Caco-2 (cell line): Measurements from ENCODE around the gene EMSY. TPM values are rescaled to one million over a fixed set of nuclear protein-coding genes. Genes with fewer than 3 reads are reported as not detected.
A peak's percentile ranks its signal among the peaks of the same experiment; 100 is the strongest.

Experiments used
- BruUV-seq: library from RNA; stranded (reverse); fragments of 400-500 nt; replicated peaks from 2 replicates; lab custom pipeline; 2021; lab: Mats Ljungman, UMichigan
- CTCF ChIA-PET: fragments of 300-600 bp; sonication (Branson Sonifier 250); formaldehyde crosslinking; loops from one replicate; lab custom pipeline; 2022; ENCODE audit warnings: antibody characterized with exemption; lab: Charles Lee
- POLR2A ChIA-PET: fragments of 300-600 bp; sonication (Branson Sonifier 250); formaldehyde crosslinking; loops from one replicate; lab custom pipeline; 2022; ENCODE audit warnings: antibody characterized with exemption; lab: Charles Lee
- DNase-seq, 2 experiments: peaks; one replicate each; pipeline versions ENCODE4 v3.0.0 to v3.0.0-alpha.2; 2020 to 2022
- H3K27me3 ChIP-seq: replicated peaks from 2 replicates; pipeline ENCODE4 v1.6.0; 2011; ENCODE audit warnings: low read length; ENCODE audit not compliant: control insufficient read depth, insufficient read depth
- H3K36me3 ChIP-seq: 2 replicates; pipeline ENCODE4 v1.5.1; 2011; ENCODE audit warnings: low read length; ENCODE audit not compliant: control insufficient read depth, insufficient read depth
- H3K4me1 ChIP-seq: fragments of 250-450 bp; sonication (Bioruptor Pico); 2 replicates; pipeline ENCODE4 v1.5.1; 2020; ENCODE audit warnings: mild to moderate bottlenecking
- H3K4me3 ChIP-seq: 2 replicates; pipeline ENCODE4 v1.5.1; 2011; ENCODE audit warnings: low read depth, mild to moderate bottlenecking, control low read depth, low read length
- H3K9me3 ChIP-seq: fragments of 250-450 bp; sonication (Bioruptor Pico); 2 replicates; pipeline ENCODE4 v1.5.1; 2020; ENCODE audit warnings: mild to moderate bottlenecking, moderate library complexity
- H3K27ac Mint-ChIP-seq: one replicate; pipeline ENCODE4 v1.8.0; 2022; ENCODE audit warnings: mixed read lengths; ENCODE audit not compliant: unreplicated experiment
- H3K27me3 Mint-ChIP-seq: one replicate; pipeline ENCODE4 v1.8.0; 2022; ENCODE audit warnings: mixed read lengths; ENCODE audit not compliant: insufficient read depth, unreplicated experiment
- H3K36me3 Mint-ChIP-seq: one replicate; pipeline ENCODE4 v1.8.0; 2022; ENCODE audit warnings: mild to moderate bottlenecking, mixed read lengths; ENCODE audit not compliant: insufficient read depth, unreplicated experiment
- H3K4me1 Mint-ChIP-seq: one replicate; pipeline ENCODE4 v1.8.0; 2022; ENCODE audit warnings: low read depth, mixed read lengths; ENCODE audit not compliant: unreplicated experiment
- H3K4me3 Mint-ChIP-seq: one replicate; pipeline ENCODE4 v1.8.0; 2022; ENCODE audit warnings: mild to moderate bottlenecking, moderate library complexity, mixed read lengths; ENCODE audit not compliant: unreplicated experiment
- H3K9me3 Mint-ChIP-seq: one replicate; pipeline ENCODE4 v1.8.0; 2022; ENCODE audit warnings: mixed read lengths; ENCODE audit not compliant: unreplicated experiment
- intact Hi-C: fragments of 100-400 bp; cut with micrococcal nuclease; formaldehyde crosslinking; loops from one replicate; pipeline ENCODE4 v1.10.0; 2022; ENCODE audit not compliant: unreplicated experiment
- total RNA-seq: library from RNA; stranded (reverse); gene quantifications from 2 replicates; pipeline ENCODE4 v1.2.3, GENCODE V29; 2022
- TF ChIP-seq, protein P1 (sequence below), 2 experiments: fragments of 200-600 bp in 1 of 2; IDR thresholded peaks; 1 replicate in 1 of 2; 2 replicates in 1 of 2; pipeline versions ENCODE4 v1.5.1 to v1.8.0; 2011 to 2022; ENCODE audit warnings: antibody characterized with exemption in 1 of 2, control low read depth in 1 of 2, inconsistent platforms in 1 of 2, low read depth in 1 of 2, low read length in 1 of 2, mild to moderate bottlenecking in 1 of 2, moderate library complexity in 1 of 2; ENCODE audit not compliant: insufficient read depth in 1 of 2, severe bottlenecking in 1 of 2, unreplicated experiment in 1 of 2

Gene EMSY
- total RNA-seq, 1 experiment from 2014 or later, result 43.6 TPM

- intact Hi-C loops, result no loop called here
- no peaks in the 10 kb centered on the region for H3K36me3 ChIP-seq
- BruUV-seq, result no TSS peak
- H3K27me3 ChIP-seq, result no peaks in the 10 kb centered on the region
- H3K9me3 ChIP-seq, result no peaks in the 10 kb centered on the region
- peaks cover 6% of the 10 kb centered on the region for H3K4me1 Mint-ChIP-seq
- no peaks in the 10 kb centered on the region for H3K4me1 ChIP-seq
- TF ChIP-seq, protein P1, sequence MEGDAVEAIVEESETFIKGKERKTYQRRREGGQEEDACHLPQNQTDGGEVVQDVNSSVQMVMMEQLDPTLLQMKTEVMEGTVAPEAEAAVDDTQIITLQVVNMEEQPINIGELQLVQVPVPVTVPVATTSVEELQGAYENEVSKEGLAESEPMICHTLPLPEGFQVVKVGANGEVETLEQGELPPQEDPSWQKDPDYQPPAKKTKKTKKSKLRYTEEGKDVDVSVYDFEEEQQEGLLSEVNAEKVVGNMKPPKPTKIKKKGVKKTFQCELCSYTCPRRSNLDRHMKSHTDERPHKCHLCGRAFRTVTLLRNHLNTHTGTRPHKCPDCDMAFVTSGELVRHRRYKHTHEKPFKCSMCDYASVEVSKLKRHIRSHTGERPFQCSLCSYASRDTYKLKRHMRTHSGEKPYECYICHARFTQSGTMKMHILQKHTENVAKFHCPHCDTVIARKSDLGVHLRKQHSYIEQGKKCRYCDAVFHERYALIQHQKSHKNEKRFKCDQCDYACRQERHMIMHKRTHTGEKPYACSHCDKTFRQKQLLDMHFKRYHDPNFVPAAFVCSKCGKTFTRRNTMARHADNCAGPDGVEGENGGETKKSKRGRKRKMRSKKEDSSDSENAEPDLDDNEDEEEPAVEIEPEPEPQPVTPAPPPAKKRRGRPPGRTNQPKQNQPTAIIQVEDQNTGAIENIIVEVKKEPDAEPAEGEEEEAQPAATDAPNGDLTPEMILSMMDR (IDR thresholded peaks at IDR 0.05; ENCODE audit: insufficient read depth in 1 of 2, low read depth in 1 of 2, low read length in 1 of 2, severe bottlenecking in 1 of 2, unreplicated experiment in 1 of 2), result no peak
- no peaks in the 10 kb centered on the region for H3K27me3 Mint-ChIP-seq
- H3K9me3 Mint-ChIP-seq, result no peaks in the 10 kb centered on the region
- no peak overlapping the region for H3K27ac Mint-ChIP-seq
- DNase-seq, result no peak
- no peak overlapping the region for H3K4me3 ChIP-seq
- POLR2A ChIA-PET, result no interaction called here
- H3K4me3 Mint-ChIP-seq, result no peak overlapping the region
- no peaks in the 10 kb centered on the region for H3K36me3 Mint-ChIP-seq
- CTCF ChIA-PET, result no interaction called here
These were observed 18.2 kb upstream of the EMSY start for GRCh38 chr11:76426660-76427059.

- Histone ChIP-seq H3K27me3 (no peaks in the 10 kb centered on the region), H3K4me3 (no peak overlapping the region), H3K9me3 (no peaks in the 10 kb centered on the region), H3K4me1 (no peaks in the 10 kb centered on the region), H3K36me3 (no peaks in the 10 kb centered on the region)
- Mint-ChIP-seq H3K9me3 (no peaks in the 10 kb centered on the region), H3K27me3 (no peaks in the 10 kb centered on the region), H3K4me1 (no peaks in the 10 kb centered on the region), H3K4me3 (no peak overlapping the region), H3K27ac (no peak overlapping the region), H3K36me3 (no peaks in the 10 kb centered on the region)
- CTCF ChIA-PET, result no interaction called here
- no peak for DNase-seq
- POLR2A ChIA-PET, result interaction anchor here (0.6 kb wide), 1 partner anchor 96 kb away, joined by 3 read pairs; no protein-coding TSS in a partner anchor
- intact Hi-C loops, result no loop called here
- BruUV-seq, result no TSS peak
- TF ChIP-seq, protein P1 (IDR thresholded peaks at IDR 0.05; ENCODE audit: insufficient read depth in 1 of 2, low read depth in 1 of 2, low read length in 1 of 2, severe bottlenecking in 1 of 2, unreplicated experiment in 1 of 2), result no peak
These were observed 8.8 kb upstream of the EMSY start for GRCh38 chr11:76436020-76436419.

DNA sequence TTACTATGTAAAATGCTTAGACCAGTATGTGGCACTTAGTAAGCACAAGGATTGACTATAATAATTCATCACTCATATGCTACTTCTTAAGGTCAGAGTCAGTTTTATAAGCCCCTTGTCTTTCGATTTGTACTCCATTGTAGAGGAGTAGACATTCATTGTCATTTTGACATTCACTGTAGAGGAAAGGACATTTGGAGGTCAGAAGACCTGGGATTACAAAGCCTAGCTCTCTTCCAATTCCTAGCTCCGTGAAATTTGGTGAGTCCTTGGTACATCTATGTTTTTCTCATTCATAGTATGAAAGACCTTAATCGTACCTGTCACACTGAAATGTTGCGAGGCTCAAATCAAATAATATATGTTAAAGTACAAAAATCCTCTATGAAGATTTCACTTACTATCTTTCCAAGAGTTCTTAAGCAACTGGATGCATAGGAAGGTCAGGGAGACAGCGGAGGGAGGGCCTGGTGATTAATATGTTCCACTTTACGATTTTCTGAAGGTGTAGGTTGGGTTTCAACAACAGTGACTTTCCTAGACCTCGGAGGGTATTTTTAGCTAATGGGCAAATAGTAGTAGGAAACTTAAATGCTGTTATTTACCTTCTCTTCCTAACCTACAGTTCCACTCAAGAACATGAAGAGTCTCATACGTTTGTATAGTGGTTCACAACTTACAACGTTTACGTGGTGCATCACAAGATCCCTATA is 1.4 kb upstream of the EMSY start:
- peaks cover 38% of the 10 kb centered on the region for H3K36me3 Mint-ChIP-seq
- H3K4me3 Mint-ChIP-seq, result peak overlapping the region; percentile 98
- Histone ChIP-seq H3K9me3 (no peaks in the 10 kb centered on the region), H3K36me3 (no peaks in the 10 kb centered on the region), H3K4me1 (peaks cover 15% of the 10 kb centered on the region), H3K4me3 (peak overlapping the region; percentile 92), H3K27me3 (no peaks in the 10 kb centered on the region)
- peak overlapping the region; percentile 99 for H3K27ac Mint-ChIP-seq
- ChIA-PET CTCF (interaction anchor here (0.6 kb wide), 1 partner anchor 12 kb away, joined by 6 read pairs; no protein-coding TSS in a partner anchor), POLR2A (no interaction called here)
- BruUV-seq, result no TSS peak
- DNase-seq, result peak in 1 of 2 experiments; percentile 18
- intact Hi-C loops, result loop anchor here (10.0 kb wide), 1 partner anchor 231 kb away; the partner anchor contains the start of gene LRRC32
- H3K9me3 Mint-ChIP-seq, result no peaks in the 10 kb centered on the region
- TF ChIP-seq, protein P1 (IDR thresholded peaks at IDR 0.05; ENCODE audit: insufficient read depth in 1 of 2, low read depth in 1 of 2, low read length in 1 of 2, severe bottlenecking in 1 of 2, unreplicated experiment in 1 of 2), result no peak
- no peaks in the 10 kb centered on the region for H3K27me3 Mint-ChIP-seq
- H3K4me1 Mint-ChIP-seq, result peaks cover 25% of the 10 kb centered on the region
